K562 (cell line): ENCODE results near the gene TMCC1. TPM values are rescaled to one million over a fixed set of nuclear protein-coding genes. Genes with fewer than 3 reads are reported as not detected.

Experiments
- ARHGAP35 ChIP-seq: fragments of 450-650 bp; IDR thresholded peaks from 2 replicates; pipeline ENCODE4 v1.6.1; 2018; ENCODE audit not compliant: partially characterized antibody
- CAMTA2 ChIP-seq: fragments of 250-450 bp; sonication (Bioruptor Pico); conservative IDR thresholded peaks from 2 replicates; pipeline ENCODE4 v1.5.1; 2022
- CBFA2T2 ChIP-seq: fragments of 450-650 bp; conservative IDR thresholded peaks from 2 replicates; pipeline ENCODE4 v1.6.1; 2017; ENCODE audit warnings: mild to moderate bottlenecking
- CBX1 ChIP-seq: sonication (generic); IDR thresholded peaks from 2 replicates; pipeline ENCODE4 v1.6.1; 2016; ENCODE audit warnings: antibody characterized with exemption, low read depth, mild to moderate bottlenecking
- CREB1 ChIP-seq, 2 experiments: sonication (generic) in 1 of 2; formaldehyde crosslinking in 1 of 2; IDR thresholded peaks; 2 replicates each; pipeline versions ENCODE4 v1.6.1 to v1.8.0; 2012 to 2022; ENCODE audit warnings: inconsistent platforms in 1 of 2, mild to moderate bottlenecking in 1 of 2, missing genetic modification reagents in 1 of 2, moderate library complexity in 1 of 2
- CTBP1 ChIP-seq: fragments of 450-650 bp; IDR thresholded peaks from 2 replicates; pipeline ENCODE4 v1.6.1; 2016; ENCODE audit warnings: borderline replicate concordance
- ELF1 ChIP-seq: fragments of 200-800 bp; sonication (Bioruptor generic); IDR thresholded peaks from 2 replicates; pipeline ENCODE4 v1.6.1; 2016; ENCODE audit warnings: missing genetic modification characterization, missing compliant biosample characterization
- ELF4 ChIP-seq: fragments of 450-650 bp; formaldehyde crosslinking; IDR thresholded peaks from 2 replicates; pipeline ENCODE4 v1.4.0; 2022; ENCODE audit warnings: missing genetic modification characterization
- ERF ChIP-seq: fragments of 450-650 bp; formaldehyde crosslinking; IDR thresholded peaks from 2 replicates; pipeline ENCODE4 v1.4.0; 2020; ENCODE audit warnings: mild to moderate bottlenecking, mixed read lengths
- ESRRB ChIP-seq: fragments of 250-450 bp; sonication (Bioruptor Pico); IDR thresholded peaks from 2 replicates; pipeline ENCODE4 v1.5.0; 2020; ENCODE audit warnings: mild to moderate bottlenecking, moderate library complexity, borderline replicate concordance
- HOXB6 ChIP-seq: fragments of 250-450 bp; sonication (Bioruptor Pico); IDR thresholded peaks from 2 replicates; pipeline ENCODE4 v1.5.1; 2022; ENCODE audit warnings: mild to moderate bottlenecking, borderline replicate concordance
- KDM1A ChIP-seq, 2 experiments: fragments of 450-650 bp; IDR thresholded peaks; 2 replicates each; pipeline ENCODE4 v1.6.1; 2016; ENCODE audit warnings: mild to moderate bottlenecking in 2 of 2
- KHSRP ChIP-seq: fragments of 450-650 bp; IDR thresholded peaks from 2 replicates; pipeline ENCODE4 v1.6.1; 2017
- NCOR1 ChIP-seq: fragments of 450-650 bp; IDR thresholded peaks from 2 replicates; pipeline ENCODE4 v1.6.1; 2016; ENCODE audit warnings: mild to moderate bottlenecking, moderate library complexity
- NFIX ChIP-seq: fragments of 250-450 bp; sonication (Bioruptor Pico); IDR thresholded peaks from 2 replicates; pipeline ENCODE4 v1.4.0; 2020; ENCODE audit warnings: low read depth, mild to moderate bottlenecking, moderate library complexity
- NR2F6 ChIP-seq: fragments of 450-650 bp; formaldehyde crosslinking; IDR thresholded peaks from 2 replicates; pipeline ENCODE4 v1.4.0; 2020; ENCODE audit warnings: mild to moderate bottlenecking
- NUFIP1 ChIP-seq: fragments of 450-650 bp; IDR thresholded peaks from 2 replicates; pipeline ENCODE4 v1.6.1; 2018; ENCODE audit not compliant: partially characterized antibody
- RBM15 ChIP-seq: fragments of 200-400 bp; formaldehyde crosslinking; IDR thresholded peaks from 2 replicates; pipeline ENCODE4 v1.6.1; 2018; ENCODE audit warnings: mild to moderate bottlenecking, low read length, moderate library complexity; ENCODE audit not compliant: insufficient read depth
- SIX5 ChIP-seq, 2 experiments: IDR thresholded peaks; 2 replicates each; pipeline ENCODE4 v1.6.1; 2011; ENCODE audit warnings: low read length in 2 of 2, borderline replicate concordance in 1 of 2, low read depth in 1 of 2, mild to moderate bottlenecking in 1 of 2, moderate library complexity in 1 of 2; ENCODE audit not compliant: insufficient read depth in 1 of 2
- SMARCE1 ChIP-seq: fragments of 450-650 bp; IDR thresholded peaks from 2 replicates; pipeline ENCODE4 v1.7.1; 2016; ENCODE audit warnings: mild to moderate bottlenecking
- SMC3 ChIP-seq: conservative IDR thresholded peaks from 2 replicates; pipeline ENCODE4 v1.6.1; 2011; ENCODE audit warnings: low read depth, low read length, improper control_type of control experiment; ENCODE audit not compliant: insufficient read depth
- SOX6 ChIP-seq: fragments of 450-650 bp; IDR thresholded peaks from 2 replicates; pipeline ENCODE4 v1.6.1; 2014; ENCODE audit warnings: mild to moderate bottlenecking
- STAT5B ChIP-seq: fragments of 250-450 bp; sonication (Bioruptor Pico); IDR thresholded peaks from 2 replicates; pipeline ENCODE4 v1.8.0; 2021; ENCODE audit warnings: mild to moderate bottlenecking, inconsistent platforms
- TAF1 ChIP-seq: IDR thresholded peaks from 2 replicates; pipeline ENCODE4 v1.6.1; 2011; ENCODE audit warnings: mild to moderate bottlenecking, low read length, moderate library complexity; ENCODE audit not compliant: insufficient read depth, control insufficient read depth, severe bottlenecking; ENCODE audit errors: extremely low read depth
- TAL1 ChIP-seq: fragments of 450-650 bp; IDR thresholded peaks from 2 replicates; pipeline ENCODE4 v1.6.1; 2016; ENCODE audit warnings: mild to moderate bottlenecking
- TRIM24 ChIP-seq, 2 experiments: fragments of 450-650 bp; IDR thresholded peaks; 2 replicates each; pipeline ENCODE4 v1.6.1; 2016
- ZNF785 ChIP-seq: fragments of 250-450 bp; sonication (Bioruptor Pico); IDR thresholded peaks from 2 replicates; pipeline ENCODE4 v1.4.0; 2020; ENCODE audit warnings: mild to moderate bottlenecking
- polyA plus RNA-seq, 8 experiments: library from polyadenylated mRNA; depleted of rRNA in 4 of 8; stranded (reverse) in 5 of 8; unstranded in 3 of 8; fragments of >200 nt; fragmentation: Nextera tagmentation in 2 of 8; fragmentation: Illumina TruSeq in 1 of 8; extraction: Ambion mirVana in 2 of 8; extraction: Trizol in 1 of 8; gene quantifications; 2 replicates each; pipeline versions ENCODE4 v1.2.1 to v1.2.3, GENCODE V29; 2011 to 2014; ENCODE audit warnings: inconsistent platforms in 1 of 8, missing spikeins in 1 of 8
- total RNA-seq, 7 experiments: library from RNA; depleted of rRNA in 6 of 7; stranded (reverse); fragments of >200 nt in 6 of 7; fragmentation: Illumina TruSeq in 2 of 7; extraction: Trizol in 2 of 7; gene quantifications; 2 replicates each; pipeline versions ENCODE4 v1.2.1 to v1.2.3, GENCODE V29; 2011 to 2021; ENCODE audit warnings: low replicate concordance in 1 of 7
- TF ChIP-seq, protein P1 (sequence below): fragments of 450-650 bp; IDR thresholded peaks from 2 replicates; pipeline ENCODE4 v1.6.1; 2016; ENCODE audit warnings: borderline replicate concordance
- TF ChIP-seq, protein P2 (sequence below): fragments of 450-650 bp; formaldehyde crosslinking; IDR thresholded peaks from 2 replicates; pipeline ENCODE4 v1.4.0; 2022; ENCODE audit warnings: mild to moderate bottlenecking, moderate library complexity
- TF ChIP-seq, protein P3 (sequence below): fragments of 450-650 bp; IDR thresholded peaks from 2 replicates; pipeline ENCODE4 v1.6.1; 2016; ENCODE audit warnings: low read depth, mild to moderate bottlenecking, moderate library complexity

The TMCC1 gene
- total and polyA plus RNA-seq, 9 of the 15 experiments (the other 6 are each of a cell fraction or from before 2014, with no cell fraction given) = 0.89 to 8.7 (median 4.0) TPM

DNA sequence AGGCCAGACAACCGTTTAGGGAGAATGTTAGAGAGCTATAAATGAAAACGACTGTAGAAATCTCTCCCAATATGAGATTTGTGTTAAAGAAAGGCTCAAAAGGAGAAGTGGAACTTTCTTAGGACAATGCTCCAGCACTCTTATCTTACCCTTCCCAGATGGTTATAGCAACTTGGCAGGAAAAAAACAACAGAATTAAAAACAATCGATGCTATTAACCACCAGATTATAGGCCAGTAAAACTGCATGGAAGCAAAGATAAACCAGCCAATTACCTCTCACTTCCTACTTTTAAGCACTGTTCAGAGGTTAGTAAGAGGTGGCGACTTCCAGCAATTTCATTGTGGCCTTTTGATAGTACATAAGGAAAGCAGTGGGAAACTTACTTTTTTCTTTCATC is 72.9 kb downstream of the TMCC1 start (continued):
- TF ChIP-seq STAT5B (CRISPR knock-in tag) (no peak), KHSRP (no peak), TAF1 (no peak), ELF4 (CRISPR knock-in tag) (0 out of 2 replicates have a peak, but pooled peaks have one; percentile 34), CBX1 (no peak), NR2F6 (CRISPR knock-in tag) (no peak), ARHGAP35 (no peak), NCOR1 (peak; percentile 53), HOXB6 (CRISPR knock-in tag) (no peak), ERF (CRISPR knock-in tag) (no peak), CREB1 (IDR thresholded peaks at IDR 0.05) (no peak), CREB1 (CRISPR knock-in tag; IDR thresholded peaks at IDR 0.05) (no peak), SMC3 (no peak), SMARCE1 (peak; percentile 76; the same call in 1 of the 2 replicates), KDM1A (IDR thresholded peaks at IDR 0.05) (peak; percentile 51 to 54), NUFIP1 (no peak), SOX6 (peak; percentile 99), CTBP1 (peak; percentile 19; the same call in 1 of the 2 replicates), NFIX (CRISPR knock-in tag) (no peak), CBFA2T2 (peak; percentile 53), TRIM24 (IDR thresholded peaks at IDR 0.05) (0 out of 4 replicates have a peak, but pooled peaks of 1 of the 2 experiments have one; percentile 23), ESRRB (CRISPR knock-in tag) (no peak), CAMTA2 (CRISPR knock-in tag) (no peak), SIX5 (IDR thresholded peaks at IDR 0.05; ENCODE audit: borderline replicate concordance in 1 of 2, insufficient read depth in 1 of 2, low read depth in 1 of 2, low read length in 2 of 2) (no peak), TAL1 (peak; percentile 78), ELF1 (peak; percentile 44; the same call in 1 of the 2 replicates), RBM15 (no peak), ZNF785 (CRISPR knock-in tag) (no peak)
- TF ChIP-seq, protein P1, sequence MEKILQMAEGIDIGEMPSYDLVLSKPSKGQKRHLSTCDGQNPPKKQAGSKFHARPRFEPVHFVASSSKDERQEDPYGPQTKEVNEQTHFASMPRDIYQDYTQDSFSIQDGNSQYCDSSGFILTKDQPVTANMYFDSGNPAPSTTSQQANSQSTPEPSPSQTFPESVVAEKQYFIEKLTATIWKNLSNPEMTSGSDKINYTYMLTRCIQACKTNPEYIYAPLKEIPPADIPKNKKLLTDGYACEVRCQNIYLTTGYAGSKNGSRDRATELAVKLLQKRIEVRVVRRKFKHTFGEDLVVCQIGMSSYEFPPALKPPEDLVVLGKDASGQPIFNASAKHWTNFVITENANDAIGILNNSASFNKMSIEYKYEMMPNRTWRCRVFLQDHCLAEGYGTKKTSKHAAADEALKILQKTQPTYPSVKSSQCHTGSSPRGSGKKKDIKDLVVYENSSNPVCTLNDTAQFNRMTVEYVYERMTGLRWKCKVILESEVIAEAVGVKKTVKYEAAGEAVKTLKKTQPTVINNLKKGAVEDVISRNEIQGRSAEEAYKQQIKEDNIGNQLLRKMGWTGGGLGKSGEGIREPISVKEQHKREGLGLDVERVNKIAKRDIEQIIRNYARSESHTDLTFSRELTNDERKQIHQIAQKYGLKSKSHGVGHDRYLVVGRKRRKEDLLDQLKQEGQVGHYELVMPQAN = no peak
- TF ChIP-seq, protein P2, sequence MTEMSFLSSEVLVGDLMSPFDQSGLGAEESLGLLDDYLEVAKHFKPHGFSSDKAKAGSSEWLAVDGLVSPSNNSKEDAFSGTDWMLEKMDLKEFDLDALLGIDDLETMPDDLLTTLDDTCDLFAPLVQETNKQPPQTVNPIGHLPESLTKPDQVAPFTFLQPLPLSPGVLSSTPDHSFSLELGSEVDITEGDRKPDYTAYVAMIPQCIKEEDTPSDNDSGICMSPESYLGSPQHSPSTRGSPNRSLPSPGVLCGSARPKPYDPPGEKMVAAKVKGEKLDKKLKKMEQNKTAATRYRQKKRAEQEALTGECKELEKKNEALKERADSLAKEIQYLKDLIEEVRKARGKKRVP (CRISPR knock-in tag) = no peak
- TF ChIP-seq, protein P3, sequence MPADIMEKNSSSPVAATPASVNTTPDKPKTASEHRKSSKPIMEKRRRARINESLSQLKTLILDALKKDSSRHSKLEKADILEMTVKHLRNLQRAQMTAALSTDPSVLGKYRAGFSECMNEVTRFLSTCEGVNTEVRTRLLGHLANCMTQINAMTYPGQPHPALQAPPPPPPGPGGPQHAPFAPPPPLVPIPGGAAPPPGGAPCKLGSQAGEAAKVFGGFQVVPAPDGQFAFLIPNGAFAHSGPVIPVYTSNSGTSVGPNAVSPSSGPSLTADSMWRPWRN = peak; percentile 44; the same call in 1 of the 2 replicates
